HEK293 (cell line): Measurements from ENCODE around the gene ETF1.

Source experiments
- CTCF ChIA-PET: fragments of 350-600 bp; formaldehyde crosslinking; extraction: SDS; loops from one replicate; lab custom pipeline; 2021; ENCODE audit warnings: antibody characterized with exemption; lab: Yijun Ruan, JAX
- POLR2A ChIA-PET: fragments of 300-600 bp; formaldehyde crosslinking; extraction: SDS; loops from one replicate; lab custom pipeline; 2020; ENCODE audit warnings: antibody characterized with exemption, inconsistent platforms; lab: Yijun Ruan, JAX
- H3K27ac ChIP-seq: fragments of 200-500 bp; sonication (Bioruptor generic); 2 replicates; pipeline ENCODE4 v1.5.1; 2014; ENCODE audit warnings: low read depth, low read length, control low read depth, inconsistent platforms; ENCODE audit errors: extremely low read depth
- H3K36me3 ChIP-seq, 2 experiments: fragments of 200-500 bp in 1 of 2; sonication (Bioruptor generic) in 1 of 2; 1 replicate in 1 of 2; 2 replicates in 1 of 2; pipeline ENCODE4 v1.5.1; 2014 to 2017; ENCODE audit warnings: inconsistent platforms in 2 of 2, low read length in 2 of 2; ENCODE audit not compliant: control insufficient read depth in 2 of 2, insufficient read depth in 1 of 2
- H3K4me1 ChIP-seq: fragments of 200-500 bp; sonication (Bioruptor generic); 2 replicates; pipeline ENCODE4 v1.5.1; 2014; ENCODE audit warnings: mild to moderate bottlenecking, low read length, inconsistent platforms; ENCODE audit not compliant: control insufficient read depth, insufficient read depth
- H3K4me3 ChIP-seq: 2 replicates; pipeline ENCODE4 v1.5.1; 2011; ENCODE audit warnings: low read depth, mild to moderate bottlenecking, control low read depth, low read length, moderate library complexity
- H3K9me3 ChIP-seq: fragments of 200-500 bp; sonication (Bioruptor generic); 2 replicates; pipeline ENCODE4 v1.5.1; 2014; ENCODE audit warnings: low read depth, low read length, inconsistent platforms; ENCODE audit not compliant: control insufficient read depth, insufficient read depth
- AEBP2 ChIP-seq: fragments of 450-650 bp; formaldehyde crosslinking; IDR thresholded peaks from 2 replicates; pipeline ENCODE4 v1.5.1; 2016; ENCODE audit warnings: missing biosample characterization, missing genetic modification characterization, borderline replicate concordance
- GLI4 ChIP-seq: fragments of 450-650 bp; formaldehyde crosslinking; IDR thresholded peaks from 2 replicates; pipeline ENCODE4 v1.5.1; 2016; ENCODE audit warnings: missing biosample characterization, missing genetic modification characterization
- HOXC10 ChIP-seq: sonication (generic); formaldehyde crosslinking; IDR thresholded peaks from 2 replicates; pipeline ENCODE4 v1.8.1; 2023; ENCODE audit warnings: mild to moderate bottlenecking, missing genetic modification reagents
- IKZF3 ChIP-seq: fragments of 450-650 bp; IDR thresholded peaks from 2 replicates; pipeline ENCODE4 v1.5.0; 2018; ENCODE audit warnings: missing biosample characterization, mild to moderate bottlenecking, missing genetic modification characterization, moderate library complexity
- MZF1 ChIP-seq: fragments of 450-650 bp; formaldehyde crosslinking; IDR thresholded peaks from 2 replicates; pipeline ENCODE4 v1.5.1; 2017; ENCODE audit warnings: missing biosample characterization, missing genetic modification characterization, borderline replicate concordance
- PRDM1 ChIP-seq: fragments of 450-650 bp; formaldehyde crosslinking; IDR thresholded peaks from 2 replicates; pipeline ENCODE4; 2016; ENCODE audit warnings: missing biosample characterization, missing genetic modification characterization
- PRDM6 ChIP-seq: fragments of 450-650 bp; formaldehyde crosslinking; IDR thresholded peaks from 2 replicates; pipeline ENCODE4 v1.5.1; 2017; ENCODE audit warnings: missing biosample characterization, missing genetic modification characterization
- SP7 ChIP-seq: fragments of 450-650 bp; formaldehyde crosslinking; IDR thresholded peaks from 2 replicates; pipeline ENCODE4 v1.5.1; 2016; ENCODE audit warnings: missing biosample characterization, missing genetic modification characterization
- WT1 ChIP-seq: fragments of 450-650 bp; formaldehyde crosslinking; IDR thresholded peaks from 2 replicates; pipeline ENCODE4 v1.5.1; 2016; ENCODE audit warnings: missing biosample characterization, missing genetic modification characterization
- ZBTB20 ChIP-seq: fragments of 450-650 bp; formaldehyde crosslinking; IDR thresholded peaks from 2 replicates; pipeline ENCODE4 v1.5.1; 2016; ENCODE audit warnings: missing biosample characterization, missing genetic modification characterization
- ZIC2 ChIP-seq: fragments of 450-650 bp; formaldehyde crosslinking; IDR thresholded peaks from 2 replicates; pipeline ENCODE4 v1.5.1; 2016; ENCODE audit warnings: missing biosample characterization, missing genetic modification characterization
- ZNF138 ChIP-seq: fragments of 450-650 bp; formaldehyde crosslinking; IDR thresholded peaks from 2 replicates; pipeline ENCODE4 v1.5.1; 2016; ENCODE audit warnings: missing biosample characterization, missing genetic modification characterization, borderline replicate concordance
- ZNF184 ChIP-seq: fragments of 450-650 bp; IDR thresholded peaks from 2 replicates; pipeline ENCODE4 v1.5.1; 2018; ENCODE audit warnings: missing biosample characterization, mild to moderate bottlenecking, missing genetic modification characterization
- ZNF2 ChIP-seq: fragments of 450-650 bp; formaldehyde crosslinking; IDR thresholded peaks from 2 replicates; pipeline ENCODE4 v1.5.1; 2016; ENCODE audit warnings: missing biosample characterization, missing genetic modification characterization
- ZNF23 ChIP-seq: fragments of 450-650 bp; formaldehyde crosslinking; IDR thresholded peaks from 2 replicates; pipeline ENCODE4 v1.5.1; 2016; ENCODE audit warnings: missing biosample characterization, missing genetic modification characterization, borderline replicate concordance
- ZNF266 ChIP-seq: fragments of 450-650 bp; formaldehyde crosslinking; IDR thresholded peaks from 2 replicates; pipeline ENCODE4 v1.5.1; 2016; ENCODE audit warnings: missing biosample characterization, missing genetic modification characterization, low read depth
- ZNF292 ChIP-seq: fragments of 450-650 bp; formaldehyde crosslinking; IDR thresholded peaks from 2 replicates; pipeline ENCODE4 v1.5.1; 2016; ENCODE audit warnings: low read depth, missing biosample characterization, missing genetic modification characterization, borderline replicate concordance
- ZNF341 ChIP-seq: fragments of 450-650 bp; formaldehyde crosslinking; IDR thresholded peaks from 2 replicates; pipeline ENCODE4; 2016; ENCODE audit warnings: low read depth, missing biosample characterization, missing genetic modification characterization
- ZNF350 ChIP-seq: fragments of 450-650 bp; formaldehyde crosslinking; IDR thresholded peaks from 2 replicates; pipeline ENCODE4 v1.5.0; 2017; ENCODE audit warnings: missing biosample characterization, mild to moderate bottlenecking, missing genetic modification characterization
- ZNF37A ChIP-seq: fragments of 450-650 bp; IDR thresholded peaks from 2 replicates; pipeline ENCODE4 v1.5.1; 2018; ENCODE audit warnings: missing biosample characterization, missing genetic modification characterization
- ZNF394 ChIP-seq: fragments of 450-650 bp; formaldehyde crosslinking; IDR thresholded peaks from 2 replicates; pipeline ENCODE4 v1.5.1; 2016; ENCODE audit warnings: missing biosample characterization, missing genetic modification characterization, mild to moderate bottlenecking, moderate library complexity, borderline replicate concordance
- ZNF433 ChIP-seq: fragments of 450-650 bp; formaldehyde crosslinking; IDR thresholded peaks from 2 replicates; pipeline ENCODE4 v1.5.1; 2016; ENCODE audit warnings: missing biosample characterization, missing genetic modification characterization, low read depth
- ZNF549 ChIP-seq: fragments of 450-650 bp; IDR thresholded peaks from 2 replicates; pipeline ENCODE4 v1.5.1; 2018; ENCODE audit warnings: missing biosample characterization, missing genetic modification characterization, mild to moderate bottlenecking, inconsistent platforms, moderate library complexity
- ZNF580 ChIP-seq: fragments of 450-650 bp; formaldehyde crosslinking; IDR thresholded peaks from 2 replicates; pipeline ENCODE4 v1.5.1; 2016; ENCODE audit warnings: missing biosample characterization, missing genetic modification characterization
- ZNF600 ChIP-seq: fragments of 450-650 bp; formaldehyde crosslinking; IDR thresholded peaks from 2 replicates; pipeline ENCODE4 v1.5.1; 2016; ENCODE audit warnings: missing biosample characterization, missing genetic modification characterization
- ZNF707 ChIP-seq: fragments of 450-650 bp; formaldehyde crosslinking; IDR thresholded peaks from 2 replicates; pipeline ENCODE4 v1.5.1; 2016; ENCODE audit warnings: missing biosample characterization, missing genetic modification characterization
- ZNF768 ChIP-seq: fragments of 450-650 bp; formaldehyde crosslinking; IDR thresholded peaks from 2 replicates; pipeline ENCODE4 v1.5.1; 2018; ENCODE audit warnings: missing biosample characterization, mild to moderate bottlenecking, missing genetic modification characterization
- ZNF776 ChIP-seq: fragments of 450-650 bp; formaldehyde crosslinking; IDR thresholded peaks from 2 replicates; pipeline ENCODE4 v1.5.0; 2017; ENCODE audit warnings: missing biosample characterization, missing genetic modification characterization, borderline replicate concordance
- TF ChIP-seq, protein P1 (sequence below): fragments of 450-650 bp; formaldehyde crosslinking; IDR thresholded peaks from 2 replicates; pipeline ENCODE4 v1.5.1; 2016; ENCODE audit warnings: missing biosample characterization, missing genetic modification characterization
- TF ChIP-seq, protein P2 (sequence below): fragments of 450-650 bp; formaldehyde crosslinking; IDR thresholded peaks from 2 replicates; pipeline ENCODE4 v1.5.1; 2016; ENCODE audit warnings: missing biosample characterization, missing genetic modification characterization, low read depth
- TF ChIP-seq, protein P3 (sequence below): fragments of 450-650 bp; formaldehyde crosslinking; optimal IDR thresholded peaks from 2 replicates; pipeline ENCODE3; 2016; ENCODE audit warnings: missing biosample characterization, mild to moderate bottlenecking, missing genetic modification characterization

The ETF1 gene

DNA sequence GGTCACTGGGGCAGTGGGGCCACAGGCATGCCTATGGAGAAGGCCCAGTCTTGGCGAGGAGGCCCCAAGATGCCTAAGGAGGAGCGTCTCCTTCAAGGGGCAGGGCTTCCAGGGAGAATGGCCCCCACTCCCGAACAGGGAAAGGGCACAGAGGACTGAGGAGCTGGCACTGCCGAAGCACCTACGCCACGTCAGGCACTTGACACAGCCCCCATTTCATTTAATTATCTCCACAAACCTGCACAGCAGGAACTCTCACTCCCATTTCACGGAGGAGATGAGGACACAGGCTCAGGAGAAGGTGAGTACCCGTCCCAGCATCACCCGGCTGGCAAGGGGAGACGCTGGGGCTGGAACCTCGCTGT, 51.8 kb downstream of the ETF1 start:
- H3K36me3 ChIP-seq = no peaks in the 10 kb centered on the region
- no peak overlapping the region; the same call in 1 of the 2 replicates for H3K27ac ChIP-seq
- CTCF ChIA-PET = interaction anchor here (0.6 kb wide), 1 partner anchor 302 kb away, joined by 4 read pairs; no protein-coding TSS in a partner anchor
- POLR2A ChIA-PET = no interaction called here
- no peaks in the 10 kb centered on the region for H3K9me3 ChIP-seq
- no peak overlapping the region; the same call in 1 of the 2 replicates for H3K4me3 ChIP-seq
- peaks cover 8% of the 10 kb centered on the region for H3K4me1 ChIP-seq
- TF ChIP-seq ZIC2 (tag by site-specific recombination) (no peak), ZNF292 (tag by site-specific recombination) (no peak), PRDM6 (tag by site-specific recombination) (no peak), ZNF394 (no peak), ZNF37A (tag by site-specific recombination) (no peak), ZNF433 (no peak), ZNF768 (no peak), MZF1 (tag by site-specific recombination) (no peak), ZNF2 (no peak), ZNF707 (tag by site-specific recombination) (no peak), ZNF580 (tag by site-specific recombination) (no peak), ZNF600 (tag by site-specific recombination) (no peak), SP7 (tag by site-specific recombination) (0 out of 2 replicates have a peak, but pooled peaks have one; percentile 21), ZNF350 (tag by site-specific recombination) (no peak), IKZF3 (tag by site-specific recombination) (0 out of 2 replicates have a peak, but pooled peaks have one; percentile 29), ZNF341 (peak; percentile 79), ZNF549 (tag by site-specific recombination) (no peak), ZBTB20 (tag by site-specific recombination) (no peak), ZNF138 (tag by site-specific recombination) (no peak), GLI4 (tag by site-specific recombination) (no peak), ZNF23 (tag by site-specific recombination) (no peak), HOXC10 (CRISPR knock-in tag) (no peak), AEBP2 (tag by site-specific recombination) (no peak), ZNF266 (tag by site-specific recombination) (no peak), PRDM1 (tag by site-specific recombination) (peak; percentile 16; the same call in 1 of the 2 replicates), WT1 (tag by site-specific recombination) (peak; percentile 84), ZNF184 (tag by site-specific recombination) (no peak), ZNF776 (tag by site-specific recombination) (no peak)
- TF ChIP-seq, protein P1, sequence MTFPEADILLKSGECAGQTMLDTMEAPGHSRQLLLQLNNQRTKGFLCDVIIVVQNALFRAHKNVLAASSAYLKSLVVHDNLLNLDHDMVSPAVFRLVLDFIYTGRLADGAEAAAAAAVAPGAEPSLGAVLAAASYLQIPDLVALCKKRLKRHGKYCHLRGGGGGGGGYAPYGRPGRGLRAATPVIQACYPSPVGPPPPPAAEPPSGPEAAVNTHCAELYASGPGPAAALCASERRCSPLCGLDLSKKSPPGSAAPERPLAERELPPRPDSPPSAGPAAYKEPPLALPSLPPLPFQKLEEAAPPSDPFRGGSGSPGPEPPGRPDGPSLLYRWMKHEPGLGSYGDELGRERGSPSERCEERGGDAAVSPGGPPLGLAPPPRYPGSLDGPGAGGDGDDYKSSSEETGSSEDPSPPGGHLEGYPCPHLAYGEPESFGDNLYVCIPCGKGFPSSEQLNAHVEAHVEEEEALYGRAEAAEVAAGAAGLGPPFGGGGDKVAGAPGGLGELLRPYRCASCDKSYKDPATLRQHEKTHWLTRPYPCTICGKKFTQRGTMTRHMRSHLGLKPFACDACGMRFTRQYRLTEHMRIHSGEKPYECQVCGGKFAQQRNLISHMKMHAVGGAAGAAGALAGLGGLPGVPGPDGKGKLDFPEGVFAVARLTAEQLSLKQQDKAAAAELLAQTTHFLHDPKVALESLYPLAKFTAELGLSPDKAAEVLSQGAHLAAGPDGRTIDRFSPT (tag by site-specific recombination) = peak; percentile 58; the same call in 1 of the 2 replicates
- TF ChIP-seq, protein P2, sequence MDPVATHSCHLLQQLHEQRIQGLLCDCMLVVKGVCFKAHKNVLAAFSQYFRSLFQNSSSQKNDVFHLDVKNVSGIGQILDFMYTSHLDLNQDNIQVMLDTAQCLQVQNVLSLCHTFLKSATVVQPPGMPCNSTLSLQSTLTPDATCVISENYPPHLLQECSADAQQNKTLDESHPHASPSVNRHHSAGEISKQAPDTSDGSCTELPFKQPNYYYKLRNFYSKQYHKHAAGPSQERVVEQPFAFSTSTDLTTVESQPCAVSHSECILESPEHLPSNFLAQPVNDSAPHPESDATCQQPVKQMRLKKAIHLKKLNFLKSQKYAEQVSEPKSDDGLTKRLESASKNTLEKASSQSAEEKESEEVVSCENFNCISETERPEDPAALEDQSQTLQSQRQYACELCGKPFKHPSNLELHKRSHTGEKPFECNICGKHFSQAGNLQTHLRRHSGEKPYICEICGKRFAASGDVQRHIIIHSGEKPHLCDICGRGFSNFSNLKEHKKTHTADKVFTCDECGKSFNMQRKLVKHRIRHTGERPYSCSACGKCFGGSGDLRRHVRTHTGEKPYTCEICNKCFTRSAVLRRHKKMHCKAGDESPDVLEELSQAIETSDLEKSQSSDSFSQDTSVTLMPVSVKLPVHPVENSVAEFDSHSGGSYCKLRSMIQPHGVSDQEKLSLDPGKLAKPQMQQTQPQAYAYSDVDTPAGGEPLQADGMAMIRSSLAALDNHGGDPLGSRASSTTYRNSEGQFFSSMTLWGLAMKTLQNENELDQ = no peak
- TF ChIP-seq, protein P3, sequence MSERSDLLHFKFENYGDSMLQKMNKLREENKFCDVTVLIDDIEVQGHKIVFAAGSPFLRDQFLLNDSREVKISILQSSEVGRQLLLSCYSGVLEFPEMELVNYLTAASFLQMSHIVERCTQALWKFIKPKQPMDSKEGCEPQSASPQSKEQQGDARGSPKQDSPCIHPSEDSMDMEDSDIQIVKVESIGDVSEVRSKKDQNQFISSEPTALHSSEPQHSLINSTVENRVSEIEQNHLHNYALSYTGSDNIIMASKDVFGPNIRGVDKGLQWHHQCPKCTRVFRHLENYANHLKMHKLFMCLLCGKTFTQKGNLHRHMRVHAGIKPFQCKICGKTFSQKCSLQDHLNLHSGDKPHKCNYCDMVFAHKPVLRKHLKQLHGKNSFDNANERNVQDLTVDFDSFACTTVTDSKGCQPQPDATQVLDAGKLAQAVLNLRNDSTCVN = no peak
